Right cardiac atrium (tissue), 5 donors: ENCODE data around the gene NLRP2B. TPM values are rescaled to one million over a fixed set of nuclear protein-coding genes. Genes with fewer than 3 reads are reported as not detected.
"Not testable (repeated sequence)": the region's sequence is repeated elsewhere in the genome, so short reads cannot be mapped to it uniquely, and the experiment has no call there.

ENCODE experiments used
- ATAC-seq, 2 donors: fragments of 200-7000 bp; cut with Tn5 transposase; one replicate each; pipeline versions ENCODE4 v1.8.0 to v1.9.1; 2020; ENCODE audit warnings: moderate library complexity in 2 of 2, mild to moderate bottlenecking in 1 of 2
- DNase-seq, 3 donors: peaks; one replicate each; pipeline ENCODE4 v3.0.0-alpha.2; 2020
- H3K27ac ChIP-seq: one replicate; pipeline ENCODE4 v1.5.1; 2013; ENCODE audit warnings: mild to moderate bottlenecking, low read length, control low read depth, moderate library complexity
- H3K27me3 ChIP-seq: one replicate; pipeline ENCODE4 v1.6.1; 2013; ENCODE audit not compliant: control insufficient read depth, insufficient read depth
- H3K4me1 ChIP-seq: one replicate; pipeline ENCODE4 v1.6.1; 2013; ENCODE audit warnings: low read length; ENCODE audit not compliant: control insufficient read depth, insufficient read depth
- H3K4me3 ChIP-seq: one replicate; pipeline ENCODE4 v1.5.1; 2013; ENCODE audit warnings: low read length, control low read depth
- H3K9me3 ChIP-seq: one replicate; pipeline ENCODE4 v1.6.1; 2013; ENCODE audit warnings: low read length; ENCODE audit not compliant: control insufficient read depth
- WGBS: extraction: QIAGEN DNeasy Blood & Tissue Kit; methylation state at CpG from one replicate; pipeline ENCODE4 v1.1.7; 2013; 5-methylcytosine and 5-hydroxymethylcytosine counted together
- intact Hi-C, 4 donors: fragments of 100-400 bp; cut with DNase I; formaldehyde crosslinking; loops; one replicate each; pipeline versions ENCODE4 v1.11.0 to v1.14.0; 2022 to 2023
- long read RNA-seq, 4 donors: library from polyadenylated mRNA; unstranded; transcript quantifications; one replicate each; pipeline ENCODE4 v2.0.0, GENCODE V29; 2020 to 2021
- polyA plus RNA-seq: library from polyadenylated mRNA; stranded (reverse); fragments of 200-250 nt; gene quantifications from one replicate; pipeline ENCODE4 v1.2.3, GENCODE V29; 2013
- total RNA-seq, 4 donors: library from RNA; stranded (reverse); fragmentation: NEBNext Ultra II Directional; extraction: Animal tissue kit (Norgen Biotek cat#: 25700); gene quantifications; one replicate each; pipeline ENCODE4 v1.2.1, GENCODE V29; 2021
- donor health status: healthy with polysubstance abuse.
- donor health status: DM: no; HTN: yes; CAD: no.
- donor health status: DM: no; HTN: no; CAD: no.
- donor health status: DM: no; HTN: yes; CAD: no; lungs with severe emphysema.
- donor health status: DM: yes; HTN: yes; CAD: no.

Gene NLRP2B
- total RNA-seq (not detected), polyA plus RNA-seq (0.02 TPM)
- long read RNA-seq, donor 1: 0 reads
- long read RNA-seq, donor 2: 0 reads
- long read RNA-seq, donor 3: 0 reads
- long read RNA-seq, donor 4: 0 reads

DNA sequence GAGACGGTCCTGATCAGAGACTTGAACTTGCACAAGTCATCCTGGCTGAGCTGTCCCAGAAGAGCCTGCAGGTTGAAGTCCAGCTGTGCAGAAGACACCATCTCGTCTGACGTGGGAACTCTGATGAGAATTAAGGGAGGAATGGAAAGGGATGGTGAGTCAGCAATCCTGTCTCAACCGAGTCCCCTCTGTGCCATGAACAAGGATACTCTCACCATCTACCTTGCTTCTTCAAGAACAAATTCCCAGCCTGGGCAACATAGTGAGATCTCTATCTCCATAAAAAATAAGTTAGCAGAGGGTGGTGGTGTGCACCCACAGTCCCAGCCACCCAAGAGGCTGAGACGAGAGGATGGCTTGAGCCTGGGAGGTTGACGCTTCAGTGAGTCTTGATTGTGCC, at the start of gene NLRP2B:
Gene NLRP2B, minus strand, starts transcription at position 101 of the 400 bp plus-strand sequence.
- Histone ChIP-seq H3K4me3 (no peak within 1 kb of the TSS), H3K27me3 (no peaks in the 10 kb centered on the region), H3K27ac (no peak within 1 kb of the TSS), H3K4me1 (no peaks in the 10 kb centered on the region), H3K9me3 (no peaks in the 10 kb centered on the region)
- 80% methylated on average over 6 of the region's 6 CpGs for WGBS
- intact Hi-C loops: no loop called here
- DNase-seq (no peak), ATAC-seq (no peak)

DNA sequence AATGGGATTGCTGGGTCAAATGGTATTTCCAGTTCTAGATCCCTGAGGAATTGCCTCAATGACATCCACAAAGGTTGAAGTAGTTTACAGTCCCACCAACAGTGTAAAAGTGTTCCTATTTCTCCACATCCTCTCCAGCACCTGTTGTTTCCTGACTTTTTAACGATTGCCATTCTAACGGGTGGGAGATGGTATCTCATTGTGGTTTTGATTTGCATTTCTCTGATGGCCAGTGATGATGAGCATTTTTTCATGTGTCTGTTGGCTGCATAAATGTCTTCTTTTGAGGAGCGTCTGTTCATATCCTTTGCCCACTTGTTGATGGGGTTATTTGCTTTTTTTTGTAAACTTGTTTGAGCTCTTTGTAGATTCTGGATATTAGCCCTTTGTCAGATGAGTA, 45.9 kb upstream of the NLRP2B start:
- H3K27me3 ChIP-seq, ATAC-seq, H3K27ac ChIP-seq, H3K9me3 ChIP-seq, H3K4me3 ChIP-seq, intact Hi-C loops, H3K4me1 ChIP-seq, DNase-seq: not testable (repeated sequence)
- WGBS: 92% methylated on average over 3 of the region's 3 CpGs

DNA sequence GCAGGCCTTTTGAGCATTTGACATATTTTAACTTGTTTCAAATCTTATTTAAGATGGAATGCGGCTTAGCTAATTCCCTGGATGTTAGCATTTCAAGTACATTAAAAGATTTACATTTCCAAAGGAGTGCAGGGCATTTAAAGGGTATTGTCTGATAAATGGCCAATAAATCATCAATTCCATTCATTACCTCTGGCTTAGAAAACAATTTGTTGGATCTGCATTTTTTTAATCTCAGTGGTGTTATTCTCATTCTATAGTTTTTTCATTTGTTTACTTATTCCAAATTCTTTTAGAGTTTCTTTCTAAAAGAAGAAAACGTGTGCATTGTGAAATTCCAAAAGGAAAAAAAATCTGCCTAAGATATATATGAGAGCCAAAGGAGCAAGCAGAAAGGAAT, 1.3 kb upstream of the NLRP2B start:
- H3K27me3 ChIP-seq: no peaks in the 10 kb centered on the region
- H3K4me3 ChIP-seq: no peak overlapping the region
- H3K9me3 ChIP-seq: no peaks in the 10 kb centered on the region
- WGBS: 48% methylated on average over 2 of the region's 2 CpGs
- intact Hi-C loops: no loop called here
- no peak overlapping the region for H3K27ac ChIP-seq
- ATAC-seq: no peak
- no peak for DNase-seq
- H3K4me1 ChIP-seq: no peaks in the 10 kb centered on the region

DNA sequence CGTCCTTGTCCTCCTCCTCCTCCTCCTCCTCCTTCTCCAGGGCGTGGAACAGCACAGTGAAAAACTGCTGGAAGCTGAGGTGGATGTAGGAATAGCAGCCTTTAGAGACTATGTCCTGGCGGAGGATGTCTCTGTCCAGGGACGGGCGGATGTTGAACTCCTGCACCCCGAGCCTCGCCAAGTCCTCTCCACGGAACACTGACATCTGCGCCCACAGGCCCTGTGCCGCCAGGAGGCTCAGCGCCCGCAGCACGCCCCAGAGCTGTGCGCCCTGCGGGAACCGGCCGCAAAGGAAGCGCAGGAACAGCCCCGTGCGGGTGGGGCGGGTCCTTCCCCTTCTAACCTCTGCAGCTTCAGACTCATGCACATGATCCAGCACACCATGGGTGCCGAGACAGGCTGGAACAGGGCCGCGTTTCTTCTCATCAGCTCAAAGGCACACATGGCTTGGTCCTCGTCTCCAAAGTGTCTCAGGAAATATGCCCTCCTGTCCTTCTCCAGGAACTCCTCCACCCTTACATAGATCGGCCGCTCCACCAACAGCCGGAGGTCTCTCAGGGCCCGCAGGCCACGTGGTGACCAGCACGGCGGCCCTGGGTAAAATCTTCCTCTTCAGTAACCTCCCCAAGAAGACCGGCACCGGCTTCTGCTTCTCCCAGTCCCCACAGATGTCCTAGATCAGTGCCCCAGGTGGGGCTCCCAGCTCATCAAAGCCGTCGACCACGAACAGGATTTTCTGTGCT, 1.2 kb downstream of the NLRP2B start:
- Histone ChIP-seq H3K27me3 (no peaks in the 10 kb centered on the region), H3K4me1 (no peaks in the 10 kb centered on the region), H3K27ac (no peak overlapping the region), H3K9me3 (no peaks in the 10 kb centered on the region), H3K4me3 (no peak overlapping the region)
- 92% methylated on average over 37 of the region's 37 CpGs for WGBS
- intact Hi-C loops: no loop called here
- ATAC-seq: no peak
- peak in 2 of 3 donors; percentile 9 to 29 for DNase-seq

DNA sequence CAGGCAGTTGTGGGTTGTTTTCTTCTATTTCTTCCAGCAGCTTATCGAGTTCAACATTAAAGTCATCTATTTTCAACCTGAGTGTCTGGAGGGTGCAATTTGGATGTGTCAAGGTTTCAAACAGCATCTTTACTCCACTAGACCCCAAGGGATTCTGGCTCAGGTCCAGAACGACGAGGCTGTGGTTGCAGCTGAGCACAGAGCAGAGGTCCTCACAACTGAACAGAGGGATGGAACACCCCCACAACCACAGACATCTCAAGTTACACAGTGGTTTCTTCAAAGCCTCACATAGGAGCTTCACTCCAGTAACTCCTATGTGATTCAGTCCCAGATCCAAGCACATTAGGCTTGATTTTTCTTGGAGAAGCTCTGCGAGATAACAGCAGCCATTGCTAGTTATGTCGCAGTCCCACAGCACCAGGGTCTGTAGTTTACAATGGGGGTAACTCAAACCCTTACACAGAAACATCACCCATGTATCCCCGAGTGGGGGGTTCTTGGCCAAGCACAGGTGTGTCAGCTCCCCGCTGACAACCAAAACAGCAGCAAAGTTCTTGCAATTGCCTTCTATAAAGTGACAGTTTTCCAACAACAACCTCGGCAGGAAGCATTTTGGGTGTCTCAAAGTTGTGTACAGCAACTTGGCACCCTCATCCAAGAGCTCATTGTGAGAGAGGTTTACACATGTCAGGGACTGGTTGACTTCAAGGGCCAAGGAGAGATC, 2.8 kb downstream of the NLRP2B start:
- Histone ChIP-seq H3K27ac (no peak overlapping the region), H3K27me3 (no peaks in the 10 kb centered on the region), H3K4me1 (no peaks in the 10 kb centered on the region), H3K4me3 (no peak overlapping the region), H3K9me3 (no peaks in the 10 kb centered on the region)
- intact Hi-C loops: no loop called here
- WGBS: 70% methylated on average over 8 of the region's 8 CpGs
- DNase-seq: no peak
- ATAC-seq: no peak

DNA sequence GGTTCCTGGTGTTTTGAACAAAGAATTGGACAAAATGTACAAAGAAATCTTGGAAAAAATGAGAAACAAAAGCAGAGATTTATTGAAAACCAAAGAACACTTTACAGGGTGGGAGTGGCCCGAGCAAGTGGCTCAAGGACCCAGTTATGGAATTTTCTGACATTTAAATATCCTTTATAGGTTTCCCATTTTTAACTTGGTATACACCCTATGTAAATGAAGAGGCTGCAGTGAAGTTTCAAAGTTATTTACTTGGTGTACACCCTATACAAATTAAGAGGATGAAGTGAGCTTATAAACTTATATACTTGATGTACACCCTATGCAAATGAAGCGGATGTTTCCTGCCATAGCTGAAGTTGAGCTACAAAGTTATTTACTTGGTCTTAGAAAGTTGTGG, 4.7 kb downstream of the NLRP2B start:
- Histone ChIP-seq H3K27me3 (no peaks in the 10 kb centered on the region), H3K9me3 (no peaks in the 10 kb centered on the region), H3K4me1 (no peaks in the 10 kb centered on the region), H3K4me3 (no peak overlapping the region), H3K27ac (no peak overlapping the region)
- ATAC-seq (no peak), DNase-seq (no peak)
- intact Hi-C loops: no loop called here
- 72% methylated on average over 2 of the region's 2 CpGs for WGBS

DNA sequence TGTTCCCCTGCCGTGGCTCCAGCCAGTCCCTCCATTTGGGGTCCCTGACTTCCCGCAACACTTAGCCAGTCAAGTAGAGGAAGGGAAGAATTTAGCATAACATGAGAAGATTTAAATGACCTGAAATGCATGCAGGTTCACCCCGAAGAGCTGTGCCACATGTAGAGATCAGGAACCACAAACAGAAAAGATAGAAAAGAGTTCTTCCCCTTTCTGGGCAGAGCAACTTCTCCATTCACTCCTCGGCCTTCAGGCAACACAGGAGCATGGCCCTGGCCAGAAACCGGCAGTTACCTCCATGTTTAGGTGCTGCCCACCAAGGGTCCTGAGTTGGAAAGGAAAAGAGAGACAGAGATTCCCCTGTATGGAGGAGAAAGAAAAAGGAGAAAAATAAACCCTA, 5.2 kb downstream of the NLRP2B start:
- no peaks in the 10 kb centered on the region for H3K4me1 ChIP-seq
- WGBS: 61% methylated on average over 5 of the region's 5 CpGs
- intact Hi-C loops: no loop called here
- no peak overlapping the region for H3K4me3 ChIP-seq
- no peaks in the 10 kb centered on the region for H3K27me3 ChIP-seq
- no peak for DNase-seq
- no peak overlapping the region for H3K27ac ChIP-seq
- no peaks in the 10 kb centered on the region for H3K9me3 ChIP-seq
- no peak for ATAC-seq

DNA sequence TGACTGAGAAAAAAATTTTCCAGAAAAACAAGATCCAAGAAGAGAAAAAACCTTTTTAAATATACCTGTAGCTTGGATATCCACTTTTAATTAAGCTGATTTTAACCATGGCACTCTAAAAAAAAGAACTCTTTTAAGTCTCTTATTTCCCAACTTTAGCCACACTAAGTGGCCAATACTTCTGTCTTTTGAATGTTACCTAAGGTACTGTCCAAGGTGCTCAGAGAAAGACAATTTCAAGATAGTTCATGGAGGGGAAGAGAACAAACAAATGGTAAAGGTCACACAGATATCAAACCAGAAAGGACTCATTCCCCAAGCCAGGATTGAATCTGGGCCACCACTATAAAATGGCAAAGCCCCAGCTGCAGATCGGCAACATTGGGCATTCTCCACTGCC, 10.1 kb downstream of the NLRP2B start:
- Histone ChIP-seq H3K27me3 (no peaks in the 10 kb centered on the region), H3K4me3 (no peak overlapping the region), H3K4me1 (no peaks in the 10 kb centered on the region), H3K27ac (no peak overlapping the region), H3K9me3 (no peaks in the 10 kb centered on the region)
- ATAC-seq (no peak), DNase-seq (no peak)
- 93% methylated on average over 1 of the region's 1 CpG for WGBS
- intact Hi-C loops: no loop called here

DNA sequence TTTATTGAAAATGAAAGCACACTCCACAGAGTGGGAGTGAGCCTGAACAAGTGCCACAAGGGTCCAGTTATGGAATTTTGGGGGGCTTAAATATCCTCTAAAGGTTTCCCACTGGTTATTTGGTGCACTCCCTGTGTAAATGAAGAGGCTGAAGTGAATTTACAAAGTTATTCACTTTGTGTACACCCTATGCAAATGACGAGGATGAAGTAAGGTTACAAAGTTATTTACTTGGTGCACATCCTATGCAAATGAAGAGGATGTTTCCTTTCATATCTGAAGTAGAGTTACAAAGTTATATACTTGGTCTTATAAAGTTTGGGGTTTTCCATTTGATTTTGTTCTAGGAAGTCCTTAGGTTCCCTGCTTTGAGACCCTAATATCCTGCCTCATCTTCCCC, 13.1 kb downstream of the NLRP2B start:
- no peak overlapping the region for H3K4me3 ChIP-seq
- no peaks in the 10 kb centered on the region for H3K27me3 ChIP-seq
- ATAC-seq (no peak), DNase-seq (no peak)
- H3K4me1 ChIP-seq: no peaks in the 10 kb centered on the region
- H3K27ac ChIP-seq: no peak overlapping the region
- H3K9me3 ChIP-seq: no peaks in the 10 kb centered on the region
- 50% methylated on average over 1 of the region's 1 CpG for WGBS
- intact Hi-C loops: no loop called here

DNA sequence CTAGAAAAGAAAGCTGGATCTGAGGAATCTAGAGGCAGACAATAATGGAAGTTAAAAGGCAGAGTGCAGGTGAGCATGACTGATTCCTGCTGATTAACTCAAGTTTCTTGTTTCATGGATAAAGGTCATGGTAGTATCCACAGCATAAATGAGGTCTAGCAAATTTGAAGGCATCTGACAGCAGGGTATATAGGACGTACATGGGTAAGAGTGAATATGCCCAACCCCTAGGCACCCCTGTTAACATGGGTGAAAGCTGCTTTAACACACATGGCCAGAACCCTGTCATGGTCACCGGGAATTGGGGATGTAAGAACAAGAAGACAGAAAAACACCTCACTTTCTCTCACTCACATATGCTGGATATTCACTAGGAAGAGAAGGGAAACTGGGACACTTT, 25.0 kb downstream of the NLRP2B start:
- DNase-seq (no peak), ATAC-seq (no peak)
- Histone ChIP-seq H3K4me1 (no peaks in the 10 kb centered on the region), H3K27me3 (no peaks in the 10 kb centered on the region), H3K27ac (no peak overlapping the region), H3K9me3 (no peaks in the 10 kb centered on the region), H3K4me3 (no peak overlapping the region)
- 85% methylated on average over 2 of the region's 2 CpGs for WGBS
- intact Hi-C loops: no loop called here

DNA sequence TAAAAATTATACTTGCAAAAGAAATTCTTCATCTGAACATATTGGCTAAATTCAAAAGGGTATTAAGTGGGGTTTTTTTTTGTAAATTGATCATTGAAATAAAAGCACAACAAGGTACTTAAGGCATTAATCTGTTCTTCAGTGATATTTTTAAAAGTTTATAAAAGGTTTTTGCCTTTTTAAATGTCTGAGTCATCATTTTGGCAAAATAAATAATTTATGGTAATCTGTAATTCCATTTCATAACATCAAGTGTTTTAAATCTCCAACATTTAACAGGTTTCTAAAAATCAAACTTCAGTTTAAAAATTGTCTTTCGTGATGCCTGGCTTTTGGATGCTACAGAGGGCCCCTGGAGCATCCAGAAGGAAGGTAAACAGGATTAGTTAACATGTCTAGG, 27.4 kb downstream of the NLRP2B start:
- H3K4me3 ChIP-seq: no peak overlapping the region
- intact Hi-C loops: no loop called here
- ATAC-seq (no peak), DNase-seq (no peak)
- no peaks in the 10 kb centered on the region for H3K27me3 ChIP-seq
- no peaks in the 10 kb centered on the region for H3K9me3 ChIP-seq
- 56% methylated on average over 1 of the region's 1 CpG for WGBS
- H3K4me1 ChIP-seq: no peaks in the 10 kb centered on the region
- no peak overlapping the region for H3K27ac ChIP-seq
